Glomerular visceral epithelial cell (primary cell): ENCODE measurements around the gene PDZD7.

Source experiments
- DNase-seq: peaks from one replicate; pipeline ENCODE4 v3.0.0-alpha.2; 2016; ENCODE audit errors: extremely low spot score

Gene PDZD7

GRCh38 chr10:101001659-101002035 is 29.3 kb downstream of the PDZD7 start:
- no peak for DNase-seq

- peak; percentile 79 for DNase-seq
Measured at GRCh38 chr10:101000915-101001658, 29.8 kb downstream of the PDZD7 start.

GRCh38 chr10:101000127-101000914 is 30.6 kb downstream of the PDZD7 start:
- DNase-seq, result peak; percentile 28

GRCh38 chr10:100999742-101000126 is 31.2 kb downstream of the PDZD7 start, which contains the start of gene LZTS2:
LZTS2 (plus strand) TSS chr10:100999808; CDS start chr10:101002539, 2,731 bp downstream.
- no peak for DNase-seq

GRCh38 chr10:100998991-100999741 is 31.8 kb downstream of the PDZD7 start:
- DNase-seq, result peak; percentile 80

- peak; percentile 89 for DNase-seq
Measured at GRCh38 chr10:100998183-100998990, 32.5 kb downstream of the PDZD7 start.

- peak; percentile 81 for DNase-seq
Measured at GRCh38 chr10:100997360-100998182, 33.4 kb downstream of the PDZD7 start.

GRCh38 chr10:100996678-100997359 is 34.1 kb downstream of the PDZD7 start:
- DNase-seq, result peak; percentile 44

- no peak for DNase-seq
Measured at GRCh38 chr10:100995181-100995580, 35.7 kb downstream of the PDZD7 start.

- DNase-seq, result peak; percentile 41
Measured at GRCh38 chr10:100993986-100994708, 36.8 kb downstream of the PDZD7 start.

GRCh38 chr10:100989088-100989487 is 41.8 kb downstream of the PDZD7 start:
- no peak for DNase-seq

- no peak for DNase-seq
Measured at GRCh38 chr10:100988166-100988565, 42.8 kb downstream of the PDZD7 start.

- no peak for DNase-seq
Measured at GRCh38 chr10:100987685-100988049, 43.3 kb downstream of the PDZD7 start.

GRCh38 chr10:100986952-100987684 is 43.8 kb downstream of the PDZD7 start, which contains the start of the genes MRPL43 and TWNK:
MRPL43 (minus strand) TSS chr10:100987497; CDS start chr10:100987443, 54 bp downstream.
TWNK (plus strand) TSS chr10:100987543; CDS start chr10:100988211, 668 bp downstream.
- DNase-seq, result peak; percentile 71

GRCh38 chr10:100986623-100986951 is 44.3 kb downstream of the PDZD7 start:
- DNase-seq, result no peak

- DNase-seq, result no peak
Measured at GRCh38 chr10:100985336-100985735, 45.6 kb downstream of the PDZD7 start.

- no peak for DNase-seq
Measured at GRCh38 chr10:100984672-100985177, 46.2 kb downstream of the PDZD7 start.
